Muscle layer of duodenum (tissue), 2 donors: ENCODE measurements around the gene ECT2.

Experiments
- H3K27ac ChIP-seq: one replicate; pipeline ENCODE4 v1.7.0; 2013; ENCODE audit warnings: mild to moderate bottlenecking, low read length
- H3K27me3 ChIP-seq: one replicate; pipeline ENCODE4 v1.7.0; 2013; ENCODE audit warnings: low read depth, mild to moderate bottlenecking, control low read depth, low read length
- H3K36me3 ChIP-seq, 2 donors: one replicate each; pipeline ENCODE4 v1.7.0; 2013; ENCODE audit warnings: low read length in 2 of 2, control low read depth in 1 of 2, mild to moderate bottlenecking in 1 of 2; ENCODE audit not compliant: insufficient read depth in 2 of 2, control insufficient read depth in 1 of 2
- H3K4me1 ChIP-seq, 2 donors: one replicate each; pipeline ENCODE4 v1.7.0; 2013; ENCODE audit warnings: low read length in 2 of 2, mild to moderate bottlenecking in 2 of 2, control low read depth in 1 of 2, moderate library complexity in 1 of 2; ENCODE audit not compliant: insufficient read depth in 2 of 2, control insufficient read depth in 1 of 2
- H3K4me3 ChIP-seq, 2 donors: one replicate each; pipeline ENCODE4 v1.7.0; 2013; ENCODE audit warnings: low read length in 2 of 2, low read depth in 1 of 2, mild to moderate bottlenecking in 1 of 2
- H3K9me3 ChIP-seq, 2 donors: one replicate each; pipeline ENCODE4 v1.7.0; 2013; ENCODE audit warnings: low read length in 2 of 2, control low read depth in 1 of 2, mild to moderate bottlenecking in 1 of 2; ENCODE audit not compliant: control insufficient read depth in 1 of 2
- donor health status: healthy.

Gene ECT2

DNA sequence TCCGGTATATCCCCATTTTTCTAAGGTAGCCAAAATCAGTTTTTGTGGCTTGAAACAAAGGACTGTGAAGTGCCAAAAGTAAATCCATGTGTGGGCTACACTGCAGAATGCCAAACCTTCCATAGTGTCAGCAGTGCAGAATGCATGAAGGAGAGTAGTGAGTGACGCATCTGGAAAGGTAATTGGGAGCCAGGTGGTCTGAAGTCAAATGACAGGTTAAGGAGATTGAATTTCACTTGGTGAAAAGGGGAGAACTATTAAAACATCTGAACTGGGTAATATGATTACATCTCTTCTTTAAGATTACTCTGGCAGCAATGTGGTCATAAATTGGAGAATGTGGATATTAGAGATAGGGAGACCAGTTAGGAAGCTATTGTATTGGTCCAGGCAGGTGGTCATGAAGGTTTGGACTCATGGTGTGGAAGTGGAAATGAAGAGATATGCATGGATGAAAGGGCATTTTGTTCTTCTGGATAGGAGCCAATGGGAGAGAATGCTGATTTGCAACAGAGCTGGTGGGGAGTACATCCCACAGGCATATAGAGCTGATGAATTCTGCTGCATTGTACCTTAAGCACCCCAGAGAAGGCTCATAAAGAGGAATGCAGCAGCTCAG, 118.2 kb downstream of the ECT2 start:
- no peak overlapping the region for H3K27ac ChIP-seq
- no peaks in the 10 kb centered on the region for H3K9me3 ChIP-seq
- no peaks in the 10 kb centered on the region for H3K27me3 ChIP-seq
- no peak overlapping the region for H3K4me3 ChIP-seq
- peaks cover 0 to 4% of the 10 kb centered on the region in 2 donors for H3K4me1 ChIP-seq
- no peaks in the 10 kb centered on the region for H3K36me3 ChIP-seq

DNA sequence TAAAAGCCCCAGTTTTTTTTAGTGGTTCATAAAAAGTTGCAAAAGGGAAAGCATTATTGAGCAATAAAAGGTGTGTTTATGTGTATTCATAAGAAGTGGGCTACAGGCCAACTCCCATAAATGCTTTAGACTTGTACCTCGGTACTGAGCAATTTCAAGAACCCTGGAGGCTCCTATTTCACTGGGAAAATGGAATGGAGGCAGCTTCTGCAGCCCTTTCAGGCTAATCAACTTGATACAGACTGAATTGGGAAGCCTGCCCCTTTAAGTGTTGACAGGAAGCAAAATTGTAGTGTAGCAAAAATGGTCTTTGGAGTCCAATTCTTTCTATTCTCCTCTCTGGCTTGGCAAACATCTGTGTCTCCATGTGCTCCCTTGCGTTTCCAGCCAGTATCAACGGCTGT, 118.8 kb downstream of the ECT2 start:
- H3K27me3 ChIP-seq = no peaks in the 10 kb centered on the region
- H3K9me3 ChIP-seq = no peaks in the 10 kb centered on the region
- H3K4me3 ChIP-seq = no peak overlapping the region
- peaks cover 0 to 4% of the 10 kb centered on the region in 2 donors for H3K4me1 ChIP-seq
- no peaks in the 10 kb centered on the region for H3K36me3 ChIP-seq
- H3K27ac ChIP-seq = no peak overlapping the region

DNA sequence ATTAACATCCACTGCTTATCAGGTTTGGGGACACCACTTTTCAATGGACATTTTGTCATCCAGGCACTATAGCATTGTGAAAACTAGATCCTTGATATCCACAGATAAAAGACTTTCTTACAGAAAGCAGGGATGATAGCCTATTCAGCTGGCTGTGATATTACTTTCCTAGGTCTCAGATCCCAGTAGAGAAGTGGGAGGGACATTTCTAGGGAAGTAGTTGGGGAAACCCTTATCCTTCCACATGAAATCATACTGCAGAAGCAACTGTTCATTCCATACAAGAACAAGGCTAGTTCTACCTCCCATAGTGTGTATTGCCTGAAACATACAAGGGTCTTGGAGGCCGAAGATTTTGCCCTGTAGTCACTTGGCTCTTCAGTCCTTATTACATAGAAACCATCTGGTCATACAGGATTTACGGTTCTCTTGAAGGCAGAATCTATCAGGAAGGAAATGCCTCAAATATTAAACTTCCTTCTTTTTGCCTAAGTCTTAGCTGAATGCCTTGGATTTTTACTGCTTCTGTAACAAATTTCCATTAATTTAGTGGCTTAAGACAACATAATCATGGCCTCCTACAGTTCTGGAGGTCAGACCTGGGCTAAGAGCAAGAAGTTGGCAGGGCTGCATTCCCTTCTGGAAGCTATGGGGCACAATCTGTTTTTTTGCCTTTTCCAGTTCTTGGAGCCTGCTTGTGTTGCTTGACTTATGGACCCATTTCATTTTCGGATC, 119.4 kb downstream of the ECT2 start:
- no peak overlapping the region for H3K27ac ChIP-seq
- no peaks in the 10 kb centered on the region for H3K36me3 ChIP-seq
- no peaks in the 10 kb centered on the region for H3K9me3 ChIP-seq
- H3K27me3 ChIP-seq = no peaks in the 10 kb centered on the region
- H3K4me1 ChIP-seq = peaks cover 0 to 4% of the 10 kb centered on the region in 2 donors
- H3K4me3 ChIP-seq = no peak overlapping the region
